HG03521 (cell line): ENCODE results near the gene TMEM258.

Experiments used
- ATAC-seq: cut with Tn5 transposase; IDR thresholded peaks from one replicate; pipeline ENCODE4 v1.9.1; 2021; ENCODE audit warnings: mild to moderate bottlenecking, moderate library complexity; ENCODE audit not compliant: unreplicated experiment

The TMEM258 gene

DNA sequence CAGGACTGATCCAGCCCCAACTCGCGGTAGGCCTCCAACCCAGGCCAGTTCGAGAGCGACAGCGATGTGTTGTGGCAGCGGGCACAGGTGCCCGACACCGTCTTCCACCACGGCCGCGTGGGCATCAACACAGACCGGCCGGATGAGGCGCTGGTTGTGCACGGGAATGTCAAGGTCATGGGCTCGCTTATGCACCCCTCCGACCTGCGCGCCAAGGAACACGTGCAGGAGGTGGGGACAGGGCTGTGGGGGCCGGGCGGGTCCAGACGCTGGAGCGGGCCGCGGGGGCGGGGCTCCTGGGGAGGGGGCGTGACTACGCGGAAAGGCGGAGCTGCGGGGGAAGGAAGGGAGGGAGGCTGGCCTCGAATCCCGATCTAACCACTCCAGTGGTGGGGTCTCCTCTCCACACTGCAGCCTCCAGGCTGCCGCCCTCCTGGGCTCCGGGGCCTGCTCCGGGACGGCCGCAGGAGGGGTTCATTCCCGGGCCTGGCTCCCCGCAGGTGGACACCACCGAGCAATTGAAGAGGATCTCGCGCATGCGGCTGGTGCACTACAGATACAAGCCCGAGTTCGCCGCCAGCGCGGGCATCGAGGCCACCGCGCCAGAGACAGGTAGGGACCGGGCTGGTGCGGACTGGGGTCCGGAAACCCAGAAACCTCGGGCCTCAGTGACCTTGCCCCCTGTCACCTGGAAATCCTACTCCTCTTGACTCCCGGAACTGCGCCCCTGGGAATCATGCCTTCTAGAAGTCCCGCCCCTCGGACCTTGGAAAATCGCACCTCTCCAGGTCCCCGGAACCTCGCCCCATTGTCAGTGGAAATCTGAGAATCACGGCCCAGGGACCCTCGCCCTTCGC lies 14.9 kb downstream of the TMEM258 start:
- no peak for ATAC-seq

GRCh38 chr11:61776561-61777075 lies 15.8 kb downstream of the TMEM258 start:
- ATAC-seq = no peak

DNA sequence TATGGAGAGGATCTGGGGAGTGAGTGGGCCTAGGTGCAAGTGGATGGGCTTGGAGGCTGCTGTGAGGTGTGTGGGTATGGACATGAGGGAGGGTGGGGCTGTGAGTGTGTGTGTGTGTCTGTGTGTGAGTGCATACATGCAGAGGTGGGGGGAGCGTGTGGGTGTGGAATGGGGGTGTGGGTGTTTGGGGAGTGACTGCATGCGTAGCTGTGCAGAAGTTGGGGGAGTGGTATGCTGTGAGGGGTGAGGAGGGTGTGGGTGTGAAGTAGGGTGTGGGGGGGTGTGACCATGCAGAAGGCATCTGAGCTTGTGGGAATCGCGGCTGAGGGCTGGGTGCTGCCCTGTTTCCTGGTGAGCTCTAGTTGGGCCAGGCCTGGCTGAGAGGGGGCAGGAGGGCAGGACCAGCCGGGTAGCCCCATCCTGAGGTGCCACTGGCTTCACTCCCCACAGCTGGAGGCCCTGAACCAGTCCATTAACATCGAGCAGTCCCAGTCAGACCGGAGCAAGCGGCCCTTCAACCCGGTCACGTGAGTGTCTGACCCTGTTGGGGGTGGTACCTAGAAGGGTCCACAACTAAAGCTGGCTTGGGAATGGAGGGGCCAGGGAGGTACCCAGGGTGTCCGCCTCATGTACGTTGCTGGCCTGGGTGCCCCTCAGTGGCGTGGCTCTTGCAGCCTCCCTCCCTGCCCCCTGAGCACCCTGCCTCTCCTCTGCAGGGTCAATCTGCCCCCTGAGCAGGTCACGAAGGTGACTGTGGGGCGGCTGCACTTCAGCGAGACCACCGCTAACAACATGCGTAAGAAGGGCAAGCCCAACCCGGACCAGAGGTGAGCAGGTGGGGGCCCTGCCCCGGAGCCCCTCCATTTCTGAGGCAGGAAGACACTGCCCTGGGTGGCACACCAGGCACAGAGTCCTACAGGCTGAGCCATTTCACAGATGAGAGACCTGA lies 16.5 kb downstream of the TMEM258 start:
- ATAC-seq = no peak

GRCh38 chr11:61775106-61775505 lies 17.3 kb downstream of the TMEM258 start:
- ATAC-seq = no peak

DNA sequence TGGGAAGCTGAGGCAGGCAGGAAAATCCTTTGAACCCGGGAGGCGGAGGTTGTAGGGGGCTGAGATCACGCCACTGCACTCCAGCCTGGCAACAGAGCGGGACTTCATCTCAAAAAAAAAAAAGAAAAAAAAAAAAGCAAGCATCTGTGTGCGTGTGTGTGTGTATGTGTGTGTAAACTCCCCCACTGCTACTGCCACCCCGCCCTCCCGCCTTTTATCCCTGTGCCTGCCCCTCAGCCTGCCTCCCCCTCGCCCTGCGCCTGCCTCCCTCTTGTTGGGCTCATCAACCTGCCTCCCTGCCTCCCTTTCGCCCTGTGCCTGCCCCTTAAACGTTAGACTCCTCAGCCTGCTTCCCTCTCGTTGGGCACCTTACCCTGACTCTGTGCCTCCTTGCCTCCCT lies 18.0 kb downstream of the TMEM258 start:
- no peak for ATAC-seq

DNA sequence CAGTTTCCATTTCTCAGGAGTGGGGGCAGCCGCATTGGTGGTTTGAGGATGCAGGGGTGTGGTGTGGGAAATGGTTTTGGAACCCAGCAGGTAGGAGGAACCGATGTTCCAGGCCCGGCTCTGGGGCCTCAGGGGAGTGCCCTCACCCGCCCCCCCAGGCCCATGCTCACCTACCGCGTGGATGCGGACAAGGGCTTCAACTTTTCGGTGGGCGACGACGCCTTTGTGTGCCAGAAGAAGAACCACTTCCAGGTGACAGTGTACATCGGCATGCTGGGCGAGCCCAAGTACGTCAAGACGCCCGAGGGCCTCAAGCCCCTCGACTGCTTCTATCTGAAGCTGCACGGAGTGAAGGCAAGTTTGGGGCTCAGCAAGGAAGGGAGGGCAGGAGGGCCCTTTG lies 18.6 kb downstream of the TMEM258 start:
- no peak for ATAC-seq

GRCh38 chr11:61773356-61773755 lies 19.0 kb downstream of the TMEM258 start:
- no peak for ATAC-seq

DNA sequence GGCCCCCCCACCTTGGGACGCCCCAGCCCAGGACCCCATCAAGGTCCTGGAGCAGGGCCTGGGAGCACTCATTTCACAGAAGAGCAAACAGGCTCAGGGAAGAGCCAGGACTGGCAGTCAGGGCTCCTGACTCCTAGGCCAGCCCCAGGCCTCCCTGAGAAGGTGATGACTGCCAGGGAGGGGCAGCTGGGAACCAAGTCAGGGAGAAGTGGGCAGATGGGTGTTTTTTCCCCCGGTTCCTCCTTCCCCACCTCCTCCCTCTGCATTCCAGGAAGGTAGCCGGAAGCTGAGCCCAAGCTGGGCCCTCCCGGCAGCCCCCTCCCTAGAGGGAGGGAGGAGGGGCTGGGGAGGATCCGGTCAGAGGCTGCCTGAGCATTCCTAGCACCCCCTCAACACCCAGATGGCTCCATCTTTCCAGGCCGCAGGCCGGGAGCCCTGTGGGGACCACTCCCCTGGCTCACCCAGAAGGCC lies 20.4 kb downstream of the TMEM258 start:
- ATAC-seq = no peak

GRCh38 chr11:61771195-61771894 lies 21.1 kb downstream of the TMEM258 start:
- no peak for ATAC-seq

DNA sequence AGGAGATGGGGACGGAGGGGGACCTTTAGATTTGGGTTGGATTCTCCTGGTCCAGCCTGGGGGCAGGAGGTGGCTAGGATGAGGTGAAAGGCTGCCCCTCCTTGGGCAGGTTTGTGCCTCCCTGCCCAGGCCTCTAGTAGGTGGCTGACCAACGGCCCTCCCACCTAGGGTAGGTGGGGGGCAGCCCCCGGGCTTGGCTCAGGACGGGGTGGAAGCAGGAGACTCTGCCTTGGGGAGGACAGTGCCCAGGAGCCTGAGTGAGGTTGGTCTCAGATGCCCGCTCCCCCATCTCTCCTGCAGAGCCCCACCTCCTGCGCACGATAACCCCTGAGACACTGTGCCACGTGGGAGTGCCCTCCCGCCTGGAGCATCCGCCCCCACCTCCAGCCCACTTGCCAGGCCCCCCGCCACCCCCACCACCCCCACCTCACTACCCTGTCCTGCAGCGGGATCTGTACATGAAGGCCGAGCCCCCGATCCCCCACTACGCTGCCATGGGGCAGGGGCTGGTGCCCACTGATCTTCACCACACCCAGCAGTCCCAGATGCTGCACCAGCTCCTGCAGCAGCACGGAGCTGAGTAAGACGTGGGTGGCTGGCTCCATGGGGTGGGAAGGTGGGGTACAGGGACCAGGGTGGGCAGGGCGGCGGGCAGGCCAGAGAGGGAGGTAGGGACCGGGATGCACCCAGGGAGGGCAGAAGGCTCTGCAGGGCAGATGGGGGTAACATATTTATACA lies 22.3 kb downstream of the TMEM258 start:
- no peak for ATAC-seq

DNA sequence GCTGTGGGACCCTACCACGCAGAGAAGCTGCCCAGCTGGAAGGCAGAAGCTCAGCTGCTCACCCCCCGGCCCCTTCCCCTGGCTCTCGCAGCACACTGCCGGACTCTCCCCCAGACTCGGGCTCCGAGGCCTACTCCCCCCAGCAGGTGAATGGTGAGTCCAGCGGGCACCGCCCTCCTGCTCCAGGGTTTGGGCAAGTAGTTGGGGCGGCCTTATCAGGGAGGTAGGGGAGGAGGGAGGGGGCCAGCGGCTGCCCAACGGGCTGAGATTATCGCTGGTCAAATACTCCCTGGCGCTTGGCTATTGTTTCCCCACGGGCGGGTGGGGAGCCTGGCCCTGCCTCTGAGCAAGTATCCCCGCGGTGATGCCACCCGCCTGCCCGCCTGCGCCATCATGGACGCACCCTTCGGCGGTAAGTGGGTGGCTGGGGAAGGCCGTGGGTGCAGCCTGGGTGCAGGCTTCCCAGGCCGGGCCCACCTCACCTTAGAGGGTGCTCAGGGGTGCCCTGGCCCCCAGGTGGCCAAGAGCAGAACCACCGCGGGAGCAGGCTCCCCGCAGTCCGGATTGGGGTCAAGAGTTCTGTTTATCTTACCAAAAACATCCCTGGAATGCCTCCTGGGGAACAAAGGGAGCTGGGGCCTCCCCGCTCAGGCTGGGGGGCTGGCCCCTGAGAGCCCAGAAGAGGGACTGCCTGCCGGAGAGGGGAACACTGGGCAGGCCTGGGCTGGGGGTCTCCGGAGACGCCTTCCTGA lies 23.1 kb downstream of the TMEM258 start:
- ATAC-seq = no peak

DNA sequence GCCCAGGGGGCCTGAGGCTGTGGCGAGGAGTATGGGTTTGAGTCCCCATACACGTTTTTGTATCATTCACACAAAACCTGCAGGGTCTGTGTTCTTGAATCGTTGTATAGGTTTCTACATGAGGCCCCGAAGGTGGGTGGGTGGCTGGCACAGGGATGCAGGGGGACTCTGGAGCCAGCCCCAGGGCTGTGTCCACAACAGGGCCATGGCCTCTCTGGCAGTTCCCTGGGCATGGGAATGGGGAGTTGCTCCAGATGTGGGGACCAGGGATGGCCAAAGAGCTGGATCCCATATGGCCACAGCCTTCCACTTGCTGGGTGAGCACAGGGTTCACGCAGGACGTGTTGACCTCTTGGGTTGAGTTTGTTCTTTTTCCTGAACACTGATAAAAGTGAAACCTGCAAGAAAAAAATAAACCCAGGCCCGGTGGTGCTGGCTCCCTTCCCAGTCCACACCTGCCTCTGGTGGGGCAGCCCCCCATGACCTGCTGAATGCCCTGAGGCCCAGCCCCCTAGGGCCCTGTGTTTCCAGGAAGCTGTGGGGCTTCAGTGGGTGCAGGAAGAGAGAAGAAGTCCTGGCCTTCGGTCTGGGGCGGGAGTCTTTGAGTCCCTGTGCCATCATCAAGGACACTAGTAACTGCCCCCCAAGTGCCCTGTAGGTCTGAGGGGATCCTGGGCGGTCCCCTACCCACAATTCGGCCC lies 23.9 kb downstream of the TMEM258 start:
- ATAC-seq = no peak

DNA sequence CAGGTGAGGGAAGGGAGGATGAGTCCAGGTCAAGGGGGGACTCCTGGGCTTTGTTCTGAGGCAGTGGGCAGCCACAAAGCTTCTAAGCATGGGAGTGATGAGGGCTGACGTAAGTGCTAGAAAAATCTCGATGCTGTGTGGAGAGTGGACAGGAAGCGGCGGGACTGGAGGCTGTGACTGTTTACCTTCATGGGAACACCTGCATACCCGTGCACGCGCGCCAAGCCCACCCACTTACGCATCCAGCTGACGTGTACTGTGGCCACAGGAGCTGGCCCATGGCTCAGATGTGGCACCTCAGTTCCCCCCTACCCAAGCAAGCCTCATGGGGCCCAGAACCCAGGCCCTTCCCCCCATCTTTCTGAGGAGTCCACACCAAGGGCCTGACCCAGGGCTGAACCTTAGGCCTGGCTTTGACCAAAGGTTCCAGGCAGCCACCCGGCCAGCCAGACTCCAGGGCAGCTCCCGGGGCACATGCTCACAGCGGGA lies 26.0 kb downstream of the TMEM258 start:
- ATAC-seq = no peak

DNA sequence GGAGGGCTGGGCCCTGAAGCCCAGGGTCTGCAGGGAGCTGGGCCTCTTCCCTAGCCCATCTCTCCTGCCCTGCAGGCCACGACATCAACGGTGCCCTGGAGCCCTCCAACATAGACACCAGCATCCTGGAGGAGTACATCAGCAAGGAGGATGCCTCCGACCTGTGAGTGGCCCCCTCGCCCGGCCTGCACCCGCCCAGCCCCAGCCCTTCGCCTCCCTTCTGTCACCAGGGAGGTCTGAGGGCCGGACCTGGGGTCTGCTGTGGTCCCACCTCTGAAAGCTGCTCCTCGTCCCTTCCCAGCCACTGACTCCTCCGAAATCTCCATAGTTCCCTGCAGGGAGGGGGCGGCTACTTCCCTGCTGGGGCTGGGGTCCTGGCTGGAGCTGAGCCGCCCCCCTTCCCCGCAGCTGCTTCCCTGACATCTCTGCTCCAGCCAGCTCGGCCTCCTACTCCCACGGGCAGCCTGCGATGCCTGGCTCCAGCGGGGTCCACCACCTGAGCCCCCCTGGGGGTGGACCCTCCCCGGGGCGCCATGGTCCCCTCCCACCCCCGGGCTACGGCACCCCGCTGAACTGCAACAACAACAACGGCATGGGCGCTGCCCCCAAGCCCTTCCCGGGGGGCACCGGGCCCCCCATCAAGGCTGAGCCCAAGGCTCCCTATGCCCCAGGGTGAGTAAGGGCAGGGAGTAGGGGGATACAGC lies 26.7 kb downstream of the TMEM258 start:
- ATAC-seq = no peak

- no peak for ATAC-seq
These were observed 27.7 kb downstream of the TMEM258 start for GRCh38 chr11:61764606-61765260.

DNA sequence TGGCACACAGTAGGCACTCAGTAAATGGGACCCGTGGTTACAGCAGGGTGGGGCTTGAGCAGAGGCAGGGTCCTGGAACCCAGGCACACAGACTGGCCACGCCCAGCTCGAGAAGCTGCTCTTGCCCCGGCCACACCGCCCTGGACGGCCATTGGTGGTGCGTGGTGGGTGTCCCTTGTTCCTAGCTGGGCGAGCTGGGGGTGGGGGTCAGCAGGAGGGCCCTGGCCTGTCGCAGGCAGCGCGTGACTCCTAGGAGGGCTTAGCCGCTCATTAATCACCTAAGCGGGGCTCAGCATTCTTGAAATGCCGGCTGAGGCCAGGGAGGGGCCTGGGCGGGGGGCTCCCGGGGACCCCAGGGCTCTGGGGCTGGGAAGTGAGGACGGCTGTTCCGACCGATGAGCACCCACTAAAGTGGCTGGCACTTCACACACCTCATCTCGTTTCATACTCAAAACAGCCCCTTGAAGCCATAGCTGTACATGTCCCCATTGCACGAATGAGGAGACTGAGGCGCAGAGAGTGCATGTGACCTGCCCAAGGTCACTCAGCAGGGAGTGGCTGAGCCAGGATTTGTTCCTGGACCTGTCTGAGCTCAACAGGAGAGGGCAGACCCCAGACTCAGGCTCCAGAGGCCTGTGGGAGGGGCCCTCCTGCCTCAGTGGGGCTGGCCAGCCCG lies 28.3 kb downstream of the TMEM258 start:
- ATAC-seq = no peak

GRCh38 chr11:61762798-61763197 lies 29.6 kb downstream of the TMEM258 start:
- no peak for ATAC-seq
